ENCODE measurements around the gene DDX54. TPM values are rescaled to one million over a fixed set of nuclear protein-coding genes. Genes with fewer than 3 reads are reported as not detected.
"Not testable (repeated sequence)": the region's sequence is repeated elsewhere in the genome, so short reads cannot be mapped to it uniquely, and the experiment has no call there.

Gene DDX54
- total RNA-seq, 2 donors from 2014 or later: 27.3 to 84.2 TPM

DNA sequence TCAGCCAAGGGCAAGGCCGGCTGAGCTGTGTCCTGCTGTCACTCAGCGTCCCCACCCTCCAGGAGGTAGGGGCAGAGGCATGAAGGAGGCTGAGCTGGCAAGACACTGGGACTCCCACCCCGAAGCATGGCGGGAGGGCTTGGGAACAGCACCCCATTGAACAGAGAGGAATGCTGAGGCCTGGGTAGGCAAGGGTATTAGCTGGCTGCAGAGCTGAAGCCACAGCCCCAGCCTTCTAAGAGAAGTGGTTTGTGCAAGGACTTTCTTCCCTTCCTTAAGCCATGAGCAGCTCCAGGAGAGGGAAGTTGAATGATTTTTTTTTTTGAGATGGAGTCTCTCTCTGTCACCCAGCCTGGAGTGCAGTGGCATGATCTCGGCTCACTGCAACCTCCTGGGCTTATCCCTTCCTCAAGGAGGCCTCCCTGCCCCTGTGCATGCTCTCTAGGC is 42.4 kb downstream of the DDX54 start:
- no peak for TF ChIP-seq CTCF (IDR thresholded peaks at IDR 0.05)
- Histone ChIP-seq H3K4me1 (ENCODE audit: control insufficient read depth in 1 of 2, low read depth in 2 of 2) (no peaks in the 10 kb centered on the region), H3K9me3 (peaks cover 3% of the 10 kb centered on the region), H3K36me3 (no peaks in the 10 kb centered on the region), H3K27ac (peak overlapping the region in 1 of 2 donors; percentile 5), H3K27me3 (replicated peaks; ENCODE audit: insufficient read depth) (no peaks in the 10 kb centered on the region), H3K4me3 (no peak overlapping the region)
- DNase-seq (ENCODE audit: low spot score): no peak
- ATAC-seq (ENCODE audit: insufficient number of reproducible peaks, low FRiP score, low read depth): no peak

DNA sequence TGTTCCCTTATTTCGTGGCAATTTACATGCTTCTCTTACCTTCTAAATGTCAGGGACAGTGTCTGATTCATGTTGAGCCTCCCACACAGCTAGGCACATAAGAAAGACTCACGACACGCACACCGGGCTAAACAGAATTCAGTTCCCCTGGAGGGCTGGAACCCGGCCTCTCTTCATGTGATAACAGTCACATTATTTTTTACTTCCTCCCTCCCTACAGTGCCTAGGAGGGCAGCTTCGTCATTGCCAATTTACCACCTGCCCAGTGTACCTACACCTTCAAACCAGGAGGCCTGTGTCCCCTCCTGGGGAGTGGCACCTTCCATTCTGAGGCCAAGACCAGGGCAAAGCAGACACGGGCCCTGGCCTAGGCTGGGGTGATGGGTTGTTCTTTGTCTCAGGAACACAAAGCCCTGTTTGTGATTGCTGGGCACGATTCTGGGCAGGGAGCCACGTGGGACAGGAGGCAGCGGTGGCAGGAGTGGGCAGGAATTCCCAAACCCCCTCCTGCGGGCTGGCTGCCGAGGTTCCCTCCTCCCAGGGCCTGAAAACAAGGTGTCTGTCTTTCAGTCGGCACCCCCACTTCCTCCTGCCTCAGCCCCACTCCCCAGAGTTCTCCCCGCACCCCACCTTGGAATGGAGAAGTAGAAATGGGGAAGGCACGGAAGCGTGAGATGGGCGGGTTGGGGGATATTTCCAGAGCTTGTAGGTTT is 42.9 kb downstream of the DDX54 start:
- Histone ChIP-seq H3K4me3 (no peak overlapping the region), H3K4me1 (ENCODE audit: control insufficient read depth in 1 of 2, low read depth in 2 of 2) (no peaks in the 10 kb centered on the region), H3K36me3 (no peaks in the 10 kb centered on the region), H3K9me3 (peaks cover 3% of the 10 kb centered on the region), H3K27ac (peak overlapping the region in 1 of 2 donors; percentile 5), H3K27me3 (replicated peaks; ENCODE audit: insufficient read depth) (no peaks in the 10 kb centered on the region)
- TF ChIP-seq CTCF (IDR thresholded peaks at IDR 0.05): no peak
- DNase-seq (ENCODE audit: low spot score) (no peak), ATAC-seq (ENCODE audit: insufficient number of reproducible peaks, low FRiP score, low read depth) (no peak)

DNA sequence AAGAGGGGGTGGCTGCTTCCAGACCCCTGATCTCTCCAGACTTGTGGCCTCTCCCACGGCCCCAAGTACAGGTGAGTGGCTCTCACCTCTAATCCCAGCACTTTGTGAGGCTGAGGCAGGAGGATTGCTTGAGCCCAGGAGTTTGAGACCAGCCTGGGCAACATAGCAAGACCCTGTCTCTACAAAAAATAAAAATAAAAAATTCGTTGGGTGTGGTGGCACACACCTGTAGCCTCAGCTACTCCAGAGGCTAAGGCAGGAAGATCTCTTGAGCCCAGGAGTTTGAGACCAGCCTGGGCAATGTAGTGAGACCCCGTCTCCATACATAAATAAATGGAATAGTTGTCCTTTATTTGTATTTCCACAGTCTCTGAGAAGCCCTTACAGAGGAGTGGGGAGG is 43.6 kb downstream of the DDX54 start:
- H3K27me3 ChIP-seq (replicated peaks; ENCODE audit: insufficient read depth); H3K27ac ChIP-seq; H3K9me3 ChIP-seq; DNase-seq (ENCODE audit: low spot score); H3K4me3 ChIP-seq; H3K4me1 ChIP-seq (ENCODE audit: control insufficient read depth in 1 of 2, low read depth in 2 of 2); H3K36me3 ChIP-seq; ATAC-seq (ENCODE audit: insufficient number of reproducible peaks, low FRiP score, low read depth): not testable (repeated sequence)

GRCh38 chr12:113140706-113141105 is 44.6 kb downstream of the DDX54 start:
- ATAC-seq (ENCODE audit: insufficient number of reproducible peaks, low FRiP score, low read depth) (no peak), DNase-seq (ENCODE audit: low spot score) (no peak)
- H3K27me3 ChIP-seq (replicated peaks; ENCODE audit: insufficient read depth): no peaks in the 10 kb centered on the region
- H3K36me3 ChIP-seq: no peaks in the 10 kb centered on the region
- peaks cover 0 to 3% of the 10 kb centered on the region in 2 donors for H3K4me1 ChIP-seq (ENCODE audit: control insufficient read depth in 1 of 2, low read depth in 2 of 2)
- no peaks in the 10 kb centered on the region for H3K9me3 ChIP-seq
- no peak overlapping the region for H3K4me3 ChIP-seq
- H3K27ac ChIP-seq: no peak overlapping the region
- TF ChIP-seq CTCF (IDR thresholded peaks at IDR 0.05): no peak

DNA sequence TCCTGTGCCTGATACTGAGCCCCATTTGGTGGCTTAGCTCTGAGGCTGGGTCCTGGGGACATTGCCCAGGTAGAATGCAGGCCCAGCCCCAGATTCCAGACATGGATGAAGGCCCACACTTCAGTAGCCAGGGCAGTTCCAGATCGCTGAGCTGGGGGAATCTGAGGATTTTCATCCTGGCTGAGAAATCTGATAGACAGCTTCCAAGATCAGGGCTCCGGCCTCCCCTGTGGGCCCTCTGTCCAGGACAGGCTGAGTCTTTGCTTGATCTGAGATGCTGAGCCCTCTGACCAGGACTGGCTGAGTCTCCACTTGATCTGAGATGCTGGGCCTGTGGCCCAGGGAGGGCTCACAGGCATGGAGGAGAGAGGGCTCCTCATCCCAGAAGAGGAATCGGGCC is 46.5 kb downstream of the DDX54 start:
- Histone ChIP-seq H3K4me1 (ENCODE audit: control insufficient read depth in 1 of 2, low read depth in 2 of 2) (peaks cover 0 to 3% of the 10 kb centered on the region in 2 donors), H3K9me3 (no peaks in the 10 kb centered on the region), H3K27ac (no peak overlapping the region), H3K36me3 (no peaks in the 10 kb centered on the region), H3K4me3 (no peak overlapping the region), H3K27me3 (replicated peaks; ENCODE audit: insufficient read depth) (no peaks in the 10 kb centered on the region)
- TF ChIP-seq CTCF (IDR thresholded peaks at IDR 0.05): no peak
- DNase-seq (ENCODE audit: low spot score) (no peak), ATAC-seq (ENCODE audit: insufficient number of reproducible peaks, low FRiP score, low read depth) (no peak)

Measured in thoracic aorta (tissue), 2 donors.